H1 (cell line): ENCODE measurements around the gene PHOX2A.

Source experiments
- CREB1 ChIP-seq: IDR thresholded peaks from 2 replicates; pipeline ENCODE4 v1.6.1; 2012; ENCODE audit warnings: inconsistent platforms
- TCF12 ChIP-seq: IDR thresholded peaks from 2 replicates; pipeline ENCODE4 v1.6.1; 2011; ENCODE audit warnings: low read depth, mild to moderate bottlenecking, low read length
- TF ChIP-seq, protein P1 (sequence below), 3 experiments: IDR thresholded peaks; 1 replicate in 2 of 3; 2 replicates in 1 of 3; pipeline versions ENCODE4 v1.5.1 to v1.6.1; 2011; ENCODE audit warnings: low read length in 3 of 3, mild to moderate bottlenecking in 3 of 3, inconsistent platforms in 2 of 3, low read depth in 1 of 3, moderate library complexity in 1 of 3; ENCODE audit not compliant: insufficient read depth in 1 of 3; ENCODE audit errors: control extremely low read depth in 1 of 3
- TF ChIP-seq, protein P2 (sequence below): IDR thresholded peaks from 2 replicates; pipeline ENCODE4 v1.6.1; 2011; ENCODE audit warnings: low read length, improper control_type of control experiment

DNA sequence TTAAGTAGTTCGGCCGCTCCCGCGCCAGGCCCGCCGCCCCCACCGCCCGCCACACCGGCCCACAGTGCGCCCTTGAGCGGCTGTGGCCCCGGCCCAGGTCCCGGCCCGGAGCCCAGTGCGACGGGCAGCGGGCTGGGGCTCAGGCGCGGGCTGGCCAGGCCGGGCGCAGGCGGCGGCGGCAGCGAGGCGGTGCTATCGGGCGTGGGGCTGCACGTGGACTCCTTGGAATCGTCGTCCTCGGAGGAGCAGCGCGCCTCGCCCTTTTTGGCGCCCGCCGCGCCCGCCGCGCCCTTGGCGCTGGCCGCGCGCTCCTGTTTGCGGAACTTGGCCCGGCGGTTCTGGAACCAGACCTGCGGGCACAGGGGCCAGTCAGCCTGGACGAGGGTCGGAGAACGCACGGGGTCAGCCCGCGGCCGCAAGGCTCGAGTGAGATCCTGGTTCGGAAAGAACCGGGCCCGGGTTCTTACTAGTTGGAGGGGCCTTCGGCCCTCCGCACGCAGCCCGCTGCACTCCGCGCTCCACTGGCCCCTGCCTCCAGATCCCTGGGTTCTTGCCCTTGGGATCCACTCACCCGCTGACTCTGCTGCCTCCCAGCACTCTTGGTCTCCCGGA, 4.0 kb downstream of the PHOX2A start:
- TF ChIP-seq TCF12 (no peak), CREB1 (no peak)
- TF ChIP-seq, protein P1, sequence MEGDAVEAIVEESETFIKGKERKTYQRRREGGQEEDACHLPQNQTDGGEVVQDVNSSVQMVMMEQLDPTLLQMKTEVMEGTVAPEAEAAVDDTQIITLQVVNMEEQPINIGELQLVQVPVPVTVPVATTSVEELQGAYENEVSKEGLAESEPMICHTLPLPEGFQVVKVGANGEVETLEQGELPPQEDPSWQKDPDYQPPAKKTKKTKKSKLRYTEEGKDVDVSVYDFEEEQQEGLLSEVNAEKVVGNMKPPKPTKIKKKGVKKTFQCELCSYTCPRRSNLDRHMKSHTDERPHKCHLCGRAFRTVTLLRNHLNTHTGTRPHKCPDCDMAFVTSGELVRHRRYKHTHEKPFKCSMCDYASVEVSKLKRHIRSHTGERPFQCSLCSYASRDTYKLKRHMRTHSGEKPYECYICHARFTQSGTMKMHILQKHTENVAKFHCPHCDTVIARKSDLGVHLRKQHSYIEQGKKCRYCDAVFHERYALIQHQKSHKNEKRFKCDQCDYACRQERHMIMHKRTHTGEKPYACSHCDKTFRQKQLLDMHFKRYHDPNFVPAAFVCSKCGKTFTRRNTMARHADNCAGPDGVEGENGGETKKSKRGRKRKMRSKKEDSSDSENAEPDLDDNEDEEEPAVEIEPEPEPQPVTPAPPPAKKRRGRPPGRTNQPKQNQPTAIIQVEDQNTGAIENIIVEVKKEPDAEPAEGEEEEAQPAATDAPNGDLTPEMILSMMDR (IDR thresholded peaks at IDR 0.05; ENCODE audit: control extremely low read depth in 1 of 3, insufficient read depth in 1 of 3, low read depth in 1 of 3, low read length in 3 of 3), result no peak
- TF ChIP-seq, protein P2, sequence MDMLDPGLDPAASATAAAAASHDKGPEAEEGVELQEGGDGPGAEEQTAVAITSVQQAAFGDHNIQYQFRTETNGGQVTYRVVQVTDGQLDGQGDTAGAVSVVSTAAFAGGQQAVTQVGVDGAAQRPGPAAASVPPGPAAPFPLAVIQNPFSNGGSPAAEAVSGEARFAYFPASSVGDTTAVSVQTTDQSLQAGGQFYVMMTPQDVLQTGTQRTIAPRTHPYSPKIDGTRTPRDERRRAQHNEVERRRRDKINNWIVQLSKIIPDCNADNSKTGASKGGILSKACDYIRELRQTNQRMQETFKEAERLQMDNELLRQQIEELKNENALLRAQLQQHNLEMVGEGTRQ, result no peak
